Activated naive CD4-positive, alpha-beta T cell treated with anti-CD3 and anti-CD28 coated beads, Interleukin-2, amount 50 U/mL, for 72 hours (primary cell): ENCODE data around the gene ABLIM2. TPM values are rescaled to one million over a fixed set of nuclear protein-coding genes. Genes with fewer than 3 reads are reported as not detected.

ENCODE experiments used
- ATAC-seq, 2 donors: fragments of 150-1000 bp; cut with Tn5 transposase; 2 replicates each; pipeline ENCODE4 v1.10.0; 2021; ENCODE audit warnings: mild to moderate bottlenecking in 2 of 2, moderate library complexity in 2 of 2
- DNase-seq, 2 donors: peaks; one replicate each; pipeline ENCODE4 v3.0.0; 2021 to 2022; ENCODE audit warnings: low spot score in 2 of 2
- H3K27ac Mint-ChIP-seq, 2 donors: one replicate each; pipeline ENCODE4 v1.8.0; 2022; ENCODE audit warnings: mild to moderate bottlenecking in 2 of 2, mixed read lengths in 2 of 2
- H3K36me3 Mint-ChIP-seq, 2 donors: one replicate each; pipeline ENCODE4 v1.8.0; 2022; ENCODE audit warnings: mixed read lengths in 2 of 2
- H3K9me3 Mint-ChIP-seq, 2 donors: one replicate each; pipeline ENCODE4 v1.8.0; 2022; ENCODE audit warnings: mixed read lengths in 2 of 2
- total RNA-seq, 2 donors: library from RNA; stranded (reverse); gene quantifications; one replicate each; pipeline ENCODE4 v1.2.3, GENCODE V29; 2022

ABLIM2 gene
- total RNA-seq, 2 donors from 2014 or later: 0.27 to 0.41 TPM

DNA sequence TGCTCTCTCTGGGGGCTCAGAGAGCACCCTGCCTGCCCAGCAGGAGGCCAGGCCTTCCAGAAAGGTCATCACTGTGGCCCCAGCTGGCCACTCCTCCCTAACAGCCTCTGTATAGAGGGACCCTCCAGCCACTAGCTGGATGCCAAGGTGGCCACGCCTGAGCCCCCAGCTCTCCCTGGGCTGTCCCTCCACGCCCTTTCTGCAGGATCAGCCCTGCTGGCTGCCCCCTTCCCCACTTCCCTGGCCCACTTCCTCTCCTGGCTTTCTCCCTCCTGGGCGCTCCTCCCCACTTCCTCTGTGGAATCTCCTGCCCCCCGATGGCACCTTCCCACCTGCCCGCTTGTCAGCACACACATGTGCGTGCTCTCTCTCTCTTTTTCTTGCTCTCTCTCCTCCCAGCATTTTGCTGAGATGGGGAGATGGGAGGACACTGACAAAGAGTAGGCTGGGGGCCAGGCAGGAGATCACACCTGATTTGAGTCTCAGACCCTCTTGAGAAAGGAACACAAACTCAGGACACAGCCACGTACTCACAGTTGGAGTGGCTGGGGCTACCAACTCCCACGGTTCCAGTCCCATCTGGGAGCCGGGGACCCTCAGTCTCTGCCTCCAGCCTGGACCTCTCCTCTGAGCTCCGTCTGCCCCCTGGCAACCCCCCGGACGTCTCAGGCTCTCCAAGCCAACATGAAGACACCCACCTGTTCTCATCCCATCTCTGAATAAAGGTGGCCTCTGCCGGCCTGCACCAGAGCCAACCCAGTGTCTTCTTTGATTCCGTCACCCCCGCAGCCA is 156.9 kb downstream of the ABLIM2 start:
- peak overlapping the region in 1 of 2 donors; percentile 56 for H3K27ac Mint-ChIP-seq
- DNase-seq: no peak
- no peaks in the 10 kb centered on the region for H3K36me3 Mint-ChIP-seq
- H3K9me3 Mint-ChIP-seq: no peaks in the 10 kb centered on the region
- no peak for ATAC-seq

DNA sequence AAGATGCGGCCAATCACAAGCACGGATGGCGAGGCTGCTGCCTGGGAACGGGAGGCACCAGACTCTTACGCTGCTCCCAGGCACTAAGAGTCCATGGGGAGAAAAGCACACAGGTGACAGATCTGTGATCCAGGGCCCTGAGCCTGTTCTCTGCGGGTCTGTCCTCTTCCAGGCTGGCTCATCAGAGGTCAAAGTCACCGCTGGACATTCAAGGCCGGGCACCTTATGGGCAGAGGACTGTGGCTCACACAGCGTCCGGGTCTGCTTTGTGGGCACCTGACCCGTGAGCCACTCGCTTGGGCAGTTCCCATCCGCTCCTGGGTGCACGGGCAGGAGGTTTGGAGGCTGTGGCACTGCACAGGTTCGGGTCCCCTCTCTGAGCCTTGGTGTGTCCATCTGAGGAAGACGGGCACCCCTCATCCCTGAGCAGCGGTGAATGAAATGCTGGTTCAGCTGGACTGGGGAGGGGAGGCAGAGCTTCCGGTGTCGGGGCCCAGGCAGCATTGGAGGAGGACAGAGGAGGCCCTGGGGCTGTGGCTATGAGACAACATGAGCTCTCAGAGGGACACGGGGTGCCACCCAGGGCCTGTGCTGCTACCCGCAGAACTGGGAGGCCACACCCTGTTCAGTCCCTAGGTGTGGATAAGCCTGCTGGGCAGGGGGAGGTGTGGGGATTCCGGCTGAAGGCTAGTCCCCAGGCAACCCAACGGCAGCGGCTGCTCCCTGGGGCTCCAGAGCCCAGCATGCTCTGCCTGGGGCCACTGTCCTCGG is 157.7 kb downstream of the ABLIM2 start:
- no peaks in the 10 kb centered on the region for H3K36me3 Mint-ChIP-seq
- no peaks in the 10 kb centered on the region for H3K9me3 Mint-ChIP-seq
- DNase-seq (no peak), ATAC-seq (no peak)
- H3K27ac Mint-ChIP-seq: no peak overlapping the region

DNA sequence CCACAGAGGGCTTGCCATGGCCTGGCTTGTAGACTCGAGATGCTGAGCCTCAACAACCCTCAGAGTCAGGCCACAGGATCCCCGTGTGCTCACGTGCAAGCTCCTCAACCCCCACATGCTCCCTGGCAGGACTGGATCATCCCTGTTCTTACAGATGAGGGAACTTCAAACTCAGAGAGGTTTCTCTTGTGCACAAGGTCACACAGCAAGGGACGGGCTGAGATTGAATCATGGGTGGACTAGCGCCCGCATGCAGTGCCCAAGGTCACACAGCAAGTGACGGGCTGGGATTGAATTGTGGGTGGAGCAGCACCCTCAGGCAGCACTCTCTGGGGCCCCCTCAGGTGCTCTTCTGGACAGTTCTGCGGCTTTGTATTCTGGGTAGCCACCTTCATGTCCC is 158.4 kb downstream of the ABLIM2 start:
- Mint-ChIP-seq H3K9me3 (no peaks in the 10 kb centered on the region), H3K36me3 (no peaks in the 10 kb centered on the region), H3K27ac (no peak overlapping the region)
- ATAC-seq (no peak), DNase-seq (no peak)

- DNase-seq (no peak), ATAC-seq (no peak)
- H3K27ac Mint-ChIP-seq: no peak overlapping the region
- no peaks in the 10 kb centered on the region for H3K36me3 Mint-ChIP-seq
- H3K9me3 Mint-ChIP-seq: no peaks in the 10 kb centered on the region
Observed at GRCh38 chr4:7999695-8000094, 158.9 kb downstream of the ABLIM2 start.

GRCh38 chr4:7999279-7999678 is 159.3 kb downstream of the ABLIM2 start:
- Mint-ChIP-seq H3K9me3 (no peaks in the 10 kb centered on the region), H3K36me3 (no peaks in the 10 kb centered on the region), H3K27ac (no peak overlapping the region)
- ATAC-seq (no peak), DNase-seq (no peak)

DNA sequence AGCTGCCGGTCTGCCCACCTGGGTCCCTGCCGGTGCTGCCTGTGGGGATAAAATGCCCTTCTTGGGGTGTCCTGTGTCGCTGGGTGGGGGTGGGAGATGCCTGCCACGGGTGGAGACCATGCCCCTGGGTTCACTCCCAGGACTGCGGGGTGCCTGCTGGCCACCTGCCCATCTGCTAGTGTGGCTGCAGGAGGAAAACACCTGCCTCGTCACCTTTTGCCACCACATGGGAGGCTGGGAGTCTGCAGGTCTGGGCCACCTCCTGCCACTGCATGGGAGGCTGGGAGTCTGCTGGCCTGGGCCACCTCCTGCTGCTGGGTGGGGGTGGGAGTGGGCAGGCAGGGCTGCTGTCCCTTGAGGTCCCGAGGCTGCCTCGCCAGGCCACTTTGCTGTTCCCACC is 160.2 kb downstream of the ABLIM2 start:
- no peak overlapping the region for H3K27ac Mint-ChIP-seq
- no peak for ATAC-seq

GRCh38 chr4:7995866-7996265 is 162.7 kb downstream of the ABLIM2 start:
- no peak overlapping the region for H3K27ac Mint-ChIP-seq
- DNase-seq (no peak), ATAC-seq (no peak)
- H3K9me3 Mint-ChIP-seq: no peaks in the 10 kb centered on the region
- no peaks in the 10 kb centered on the region for H3K36me3 Mint-ChIP-seq

More for the DNA sequence above, 160.2 kb downstream of the ABLIM2 start:
- H3K36me3 Mint-ChIP-seq: no peaks in the 10 kb centered on the region
- H3K9me3 Mint-ChIP-seq: no peaks in the 10 kb centered on the region
- no peak for DNase-seq

DNA sequence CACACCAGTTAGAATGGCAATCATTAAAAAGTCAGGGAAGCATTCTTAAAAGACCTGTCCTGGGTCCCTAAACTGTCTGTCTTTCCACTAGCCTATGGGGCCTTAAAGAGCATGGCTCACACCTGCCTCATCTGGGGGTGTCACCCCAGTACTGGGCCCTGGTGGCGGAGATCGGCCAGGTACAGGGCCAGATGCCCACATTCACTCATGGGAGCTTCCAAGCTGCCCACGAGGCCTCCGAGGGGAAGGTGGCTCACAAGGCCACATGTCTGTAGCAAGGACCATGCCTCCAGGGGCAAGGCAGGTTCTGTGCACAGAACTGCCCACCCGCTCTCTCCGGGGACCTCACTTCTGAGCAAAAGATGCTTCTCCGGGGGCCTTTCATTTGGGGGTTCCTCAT is 163.5 kb downstream of the ABLIM2 start:
- no peak for DNase-seq
- Mint-ChIP-seq H3K9me3 (no peaks in the 10 kb centered on the region), H3K36me3 (no peaks in the 10 kb centered on the region), H3K27ac (no peak overlapping the region)
- no peak for ATAC-seq

DNA sequence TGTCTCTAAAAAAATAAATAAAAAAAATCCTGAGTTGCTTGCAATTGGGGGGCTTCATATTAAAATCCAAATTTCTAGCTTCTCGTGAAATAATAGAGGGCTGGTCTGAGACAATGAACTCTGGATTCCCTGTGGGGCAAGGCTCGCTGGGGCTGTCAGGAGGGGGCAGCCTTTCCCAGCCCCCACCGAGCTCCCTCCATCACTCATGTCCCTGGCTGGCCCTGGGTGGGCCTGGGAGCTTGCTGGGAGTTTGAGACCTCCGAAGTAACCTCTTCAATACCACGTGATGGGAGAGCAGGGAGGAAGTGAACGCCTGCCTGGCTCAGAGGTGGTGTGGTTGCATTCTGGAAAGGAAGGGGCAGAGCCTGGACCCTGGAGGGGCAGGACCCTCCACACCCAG is 164.9 kb downstream of the ABLIM2 start:
- DNase-seq (no peak), ATAC-seq (no peak)
- Mint-ChIP-seq H3K27ac (no peak overlapping the region), H3K9me3 (no peaks in the 10 kb centered on the region), H3K36me3 (peaks cover 0 to 5% of the 10 kb centered on the region in 2 donors)

DNA sequence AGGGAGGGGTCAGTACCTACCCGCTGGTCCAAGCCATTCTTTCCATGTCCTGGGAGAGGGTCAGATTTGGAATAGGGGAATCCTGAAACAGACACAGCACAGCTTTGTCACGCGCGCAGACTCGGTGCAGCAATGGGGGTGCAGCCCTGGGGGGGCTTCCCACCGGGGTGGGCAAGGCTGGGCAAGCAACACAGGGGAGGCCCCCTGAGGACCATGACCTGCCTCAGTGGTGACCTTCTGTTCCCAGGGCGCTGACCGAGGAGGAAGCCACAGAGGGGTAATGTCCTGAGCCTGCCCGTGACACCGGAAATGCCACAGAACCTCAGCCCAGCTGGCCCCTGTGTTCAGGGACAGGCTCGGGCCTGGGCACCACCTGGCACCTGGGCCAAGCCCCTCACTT is 165.8 kb downstream of the ABLIM2 start:
- Mint-ChIP-seq H3K36me3 (peaks cover 0 to 5% of the 10 kb centered on the region in 2 donors), H3K27ac (no peak overlapping the region), H3K9me3 (no peaks in the 10 kb centered on the region)
- no peak for ATAC-seq
- no peak for DNase-seq

DNA sequence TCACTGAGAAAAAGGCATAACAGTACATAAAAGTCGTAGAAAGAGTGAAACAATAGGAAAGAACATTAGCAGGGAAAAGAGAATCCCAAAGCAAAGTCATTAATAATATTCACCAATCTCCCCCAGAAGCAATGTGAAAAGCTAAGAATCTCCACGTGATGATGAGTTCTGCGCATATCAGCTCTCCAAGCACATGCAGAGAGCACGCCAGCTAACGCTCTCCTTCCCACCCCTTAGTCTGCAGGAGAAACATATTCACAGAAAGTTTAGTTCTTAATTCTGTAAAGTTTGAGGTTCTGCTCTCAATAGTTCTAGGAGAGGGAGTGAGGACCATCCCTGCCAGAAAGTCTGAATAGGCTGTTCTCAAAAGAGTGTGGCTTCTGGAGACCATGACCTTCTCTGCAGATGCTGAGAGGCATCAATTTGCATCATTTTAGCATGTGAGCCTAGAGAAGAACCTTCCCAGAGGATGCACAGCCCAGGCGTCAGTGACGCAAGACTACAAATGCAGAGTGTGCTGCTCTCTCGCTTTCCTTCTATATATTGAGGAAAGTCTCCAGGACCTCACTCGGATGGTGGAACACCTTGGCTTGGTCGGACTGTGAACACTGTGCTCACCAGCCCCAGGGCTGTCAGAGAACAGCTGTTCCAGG is 167.7 kb downstream of the ABLIM2 start:
- peaks cover 0 to 5% of the 10 kb centered on the region in 2 donors for H3K36me3 Mint-ChIP-seq
- peak overlapping the region in 1 of 2 donors; percentile 23 for H3K27ac Mint-ChIP-seq
- H3K9me3 Mint-ChIP-seq: no peaks in the 10 kb centered on the region
- ATAC-seq (no peak), DNase-seq (no peak)

GRCh38 chr4:7989654-7990053 is 169.0 kb downstream of the ABLIM2 start:
- Mint-ChIP-seq H3K36me3 (peaks cover 0 to 5% of the 10 kb centered on the region in 2 donors), H3K9me3 (no peaks in the 10 kb centered on the region), H3K27ac (no peak overlapping the region)
- DNase-seq (no peak), ATAC-seq (no peak)

DNA sequence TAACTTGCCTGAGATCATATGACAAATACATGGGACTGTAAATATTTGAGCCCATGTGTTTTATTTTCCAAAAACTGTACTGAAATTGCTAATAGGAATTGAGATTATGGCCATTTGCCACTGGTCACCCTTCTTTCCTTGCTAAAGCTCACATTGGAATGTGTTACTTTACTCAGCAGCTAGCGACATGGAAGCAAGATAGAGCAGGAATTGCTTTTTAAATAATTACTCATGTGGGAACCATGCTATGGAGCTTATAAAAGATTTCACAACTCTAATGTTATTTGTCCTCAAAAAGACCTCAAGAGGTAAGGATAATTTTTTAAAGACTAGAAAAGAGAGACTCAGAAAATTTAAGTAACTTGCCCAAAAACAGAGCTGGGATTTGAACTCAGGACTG is 170.2 kb downstream of the ABLIM2 start:
- Mint-ChIP-seq H3K9me3 (no peaks in the 10 kb centered on the region), H3K27ac (no peak overlapping the region), H3K36me3 (peaks cover 0 to 5% of the 10 kb centered on the region in 2 donors)
- DNase-seq (no peak), ATAC-seq (no peak)

GRCh38 chr4:7987148-7987989 is 171.2 kb downstream of the ABLIM2 start:
- Mint-ChIP-seq H3K27ac (no peak overlapping the region), H3K36me3 (peaks cover 0 to 5% of the 10 kb centered on the region in 2 donors), H3K9me3 (no peaks in the 10 kb centered on the region)
- peak; percentile 74 to 79 for ATAC-seq
- DNase-seq: peak in 1 of 2 donors; percentile 83

GRCh38 chr4:7985891-7986441 is 172.6 kb downstream of the ABLIM2 start:
- Mint-ChIP-seq H3K27ac (peak overlapping the region in 1 of 2 donors; percentile 5), H3K36me3 (peaks cover 0 to 5% of the 10 kb centered on the region in 2 donors), H3K9me3 (no peaks in the 10 kb centered on the region)
- ATAC-seq: no peak
- no peak for DNase-seq

GRCh38 chr4:7985072-7985471 is 173.5 kb downstream of the ABLIM2 start:
- Mint-ChIP-seq H3K27ac (no peak overlapping the region), H3K36me3 (peaks cover 0 to 5% of the 10 kb centered on the region in 2 donors), H3K9me3 (no peaks in the 10 kb centered on the region)
- DNase-seq: no peak
- no peak for ATAC-seq
